H54 (cell line): ENCODE results near the gene CLSTN3.

Experiments used
- DNase-seq: peaks from one replicate; pipeline ENCODE4 v3.0.0; 2011; ENCODE audit warnings: low spot score, mixed read lengths; ENCODE audit not compliant: insufficient read length
- FAIRE-seq: peaks from 3 replicates; lab custom pipeline; 2011; peaks lifted over from hg19 to GRCh38; lab: Jason Lieb, UNC
- POLR2A ChIP-seq: IDR thresholded peaks from 2 replicates; pipeline ENCODE4 v1.6.1; 2011; ENCODE audit warnings: low read depth, mild to moderate bottlenecking, low read length

The CLSTN3 gene

DNA sequence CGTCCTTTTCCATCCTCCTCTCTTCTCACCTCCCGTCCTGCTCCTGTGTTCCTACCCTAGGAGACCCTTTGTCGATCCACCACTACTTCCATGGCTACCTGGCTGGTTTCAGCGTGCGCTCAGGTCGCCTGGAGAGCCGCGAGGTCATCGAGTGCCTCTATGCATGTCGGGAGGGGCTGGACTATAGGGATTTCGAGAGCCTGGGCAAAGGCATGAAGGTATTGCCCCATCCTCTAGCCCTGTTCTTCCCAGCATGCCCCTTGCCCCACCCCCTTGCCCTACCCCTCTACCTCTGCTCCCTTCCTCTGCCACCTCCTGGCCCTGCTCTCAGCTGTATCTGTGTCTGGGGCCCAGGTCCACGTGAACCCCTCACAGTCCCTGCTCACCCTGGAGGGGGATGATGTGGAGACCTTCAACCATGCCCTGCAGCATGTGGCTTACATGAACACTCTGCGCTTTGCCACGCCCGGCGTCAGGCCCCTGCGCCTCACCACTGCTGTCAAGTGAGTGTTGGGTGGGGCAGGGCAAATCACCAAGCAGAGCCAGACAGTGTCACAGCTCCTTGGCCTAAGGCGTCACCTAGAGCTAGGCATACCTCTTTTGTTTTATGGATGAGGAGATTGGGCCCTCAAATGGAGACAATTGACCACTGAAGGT lies 12.8 kb downstream of the CLSTN3 start:
- TF ChIP-seq POLR2A, result no peak
- DNase-seq (no peak), FAIRE-seq (no peak)

GRCh38 chr12:7143564-7143963 lies 13.4 kb downstream of the CLSTN3 start:
- FAIRE-seq (no peak), DNase-seq (no peak)
- no peak for TF ChIP-seq POLR2A

GRCh38 chr12:7144414-7145120 lies 14.4 kb downstream of the CLSTN3 start:
- TF ChIP-seq POLR2A, result no peak
- no peak for DNase-seq
- no peak for FAIRE-seq

GRCh38 chr12:7145671-7146070 lies 15.5 kb downstream of the CLSTN3 start:
- FAIRE-seq (no peak), DNase-seq (no peak)
- no peak for TF ChIP-seq POLR2A

DNA sequence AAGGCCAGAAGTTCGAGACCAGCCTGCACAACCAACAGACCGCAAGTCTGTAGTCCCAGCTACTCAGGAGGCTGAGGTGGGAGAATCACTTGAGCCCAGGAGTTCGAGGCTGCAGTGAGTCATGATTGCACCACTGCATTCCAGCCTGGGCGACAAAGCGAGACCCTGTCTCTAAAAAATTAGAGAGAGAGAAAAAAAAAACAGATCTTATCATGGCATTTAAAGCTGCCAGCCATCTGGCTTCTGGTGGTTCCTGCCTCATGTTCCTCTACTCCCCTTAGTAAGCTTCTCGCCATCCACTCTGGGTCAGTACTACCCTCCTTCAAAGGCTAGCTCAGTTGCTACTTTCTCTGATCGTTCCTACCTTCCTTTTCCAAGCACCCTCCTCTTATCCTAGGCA lies 16.1 kb downstream of the CLSTN3 start:
- no peak for TF ChIP-seq POLR2A
- FAIRE-seq, result no peak
- no peak for DNase-seq

DNA sequence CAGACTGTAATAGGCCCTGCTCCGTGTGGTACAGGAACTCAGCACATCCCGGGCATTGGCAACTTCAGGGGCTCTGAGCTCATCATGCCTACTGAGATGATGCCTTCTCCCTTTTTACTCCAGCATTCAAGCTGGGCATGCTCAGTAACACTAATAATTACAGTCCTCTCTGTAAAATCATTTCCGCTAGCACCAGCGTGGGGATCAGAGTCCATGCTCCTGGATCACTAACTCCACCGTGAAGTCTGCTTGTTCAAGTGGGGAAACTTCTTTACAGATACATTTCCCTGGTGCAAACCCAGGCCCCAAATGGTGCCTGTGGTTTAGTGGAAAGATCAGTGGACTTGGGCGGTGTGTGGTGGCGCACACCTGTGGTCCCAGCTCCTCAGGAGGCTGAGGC lies 16.7 kb downstream of the CLSTN3 start:
- TF ChIP-seq POLR2A, result no peak
- DNase-seq (no peak), FAIRE-seq (no peak)

- DNase-seq (no peak), FAIRE-seq (no peak)
- no peak for TF ChIP-seq POLR2A
Measured at GRCh38 chr12:7150356-7150755, 20.2 kb downstream of the CLSTN3 start.

GRCh38 chr12:7150841-7151240 lies 20.7 kb downstream of the CLSTN3 start:
- no peak for TF ChIP-seq POLR2A
- DNase-seq (no peak), FAIRE-seq (no peak)

GRCh38 chr12:7151532-7151931 lies 21.4 kb downstream of the CLSTN3 start:
- no peak for TF ChIP-seq POLR2A
- no peak for DNase-seq
- no peak for FAIRE-seq

DNA sequence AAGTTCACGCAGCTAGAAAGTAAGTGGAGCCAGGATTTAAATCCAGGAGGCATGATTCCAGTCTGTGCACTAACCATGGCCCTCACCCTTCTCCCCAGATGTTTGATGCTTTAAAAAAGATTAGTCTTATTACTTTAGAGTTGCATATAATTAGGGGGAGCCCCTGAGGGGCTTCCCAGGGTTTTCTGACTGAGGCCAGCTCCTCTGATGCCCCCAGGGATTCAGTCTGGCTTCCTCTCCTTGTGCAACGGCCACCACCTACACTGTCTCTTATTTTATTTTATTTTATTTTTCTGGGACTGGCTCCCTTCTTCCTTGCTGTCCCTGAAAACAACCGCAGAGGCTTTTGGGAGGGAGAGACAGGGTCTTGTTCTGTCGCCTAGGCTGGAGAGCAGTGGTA lies 22.6 kb downstream of the CLSTN3 start:
- FAIRE-seq (no peak), DNase-seq (no peak)
- TF ChIP-seq POLR2A, result no peak

DNA sequence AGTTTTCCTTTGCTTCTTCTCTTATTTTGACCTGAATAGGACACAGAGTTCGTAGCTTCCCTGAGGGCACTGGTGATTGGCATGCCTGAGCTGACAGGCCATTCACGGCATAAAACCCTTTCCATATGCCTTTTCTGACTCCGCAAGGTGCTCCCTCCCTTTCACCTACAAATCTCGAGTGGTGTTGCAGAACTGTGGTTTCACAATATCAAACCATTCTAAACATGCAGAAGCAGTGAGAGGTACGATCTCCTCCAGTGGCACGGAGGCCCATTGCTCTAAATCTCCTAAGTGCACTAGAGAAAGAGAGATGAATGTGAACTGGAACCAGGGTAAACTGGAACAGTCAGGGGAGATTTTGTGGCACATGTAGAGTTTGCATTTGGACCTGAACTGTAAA lies 23.9 kb downstream of the CLSTN3 start:
- no peak for FAIRE-seq
- no peak for DNase-seq
- TF ChIP-seq POLR2A, result no peak

DNA sequence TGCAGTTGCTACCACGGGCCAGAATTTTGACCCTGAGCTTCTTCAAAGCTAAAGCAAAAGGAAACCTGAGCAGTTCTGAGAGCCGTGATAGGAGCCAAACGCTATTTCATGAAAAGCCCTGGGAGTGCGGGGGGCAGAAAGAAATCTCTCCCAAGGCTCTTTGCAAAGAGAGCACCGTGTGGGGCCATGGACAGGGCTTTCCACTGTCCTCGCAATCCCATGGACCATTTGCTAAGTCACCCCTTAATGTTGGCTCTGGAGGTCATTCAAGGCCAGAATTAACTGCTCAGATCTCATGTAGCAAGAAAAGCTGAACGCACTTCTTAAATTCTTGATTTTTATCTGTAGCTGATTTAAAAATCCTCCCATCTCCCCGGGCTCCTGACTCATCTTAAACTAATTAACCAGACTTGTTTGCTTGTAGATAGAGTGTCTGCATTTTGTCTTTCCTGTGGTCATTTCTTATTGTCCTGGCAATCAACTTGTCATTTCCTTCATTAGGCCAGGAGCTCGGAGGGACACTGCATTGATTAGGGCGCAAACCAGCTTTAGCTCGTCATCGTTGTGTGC lies 24.8 kb downstream of the CLSTN3 start:
- no peak for TF ChIP-seq POLR2A
- FAIRE-seq (no peak), DNase-seq (no peak)

DNA sequence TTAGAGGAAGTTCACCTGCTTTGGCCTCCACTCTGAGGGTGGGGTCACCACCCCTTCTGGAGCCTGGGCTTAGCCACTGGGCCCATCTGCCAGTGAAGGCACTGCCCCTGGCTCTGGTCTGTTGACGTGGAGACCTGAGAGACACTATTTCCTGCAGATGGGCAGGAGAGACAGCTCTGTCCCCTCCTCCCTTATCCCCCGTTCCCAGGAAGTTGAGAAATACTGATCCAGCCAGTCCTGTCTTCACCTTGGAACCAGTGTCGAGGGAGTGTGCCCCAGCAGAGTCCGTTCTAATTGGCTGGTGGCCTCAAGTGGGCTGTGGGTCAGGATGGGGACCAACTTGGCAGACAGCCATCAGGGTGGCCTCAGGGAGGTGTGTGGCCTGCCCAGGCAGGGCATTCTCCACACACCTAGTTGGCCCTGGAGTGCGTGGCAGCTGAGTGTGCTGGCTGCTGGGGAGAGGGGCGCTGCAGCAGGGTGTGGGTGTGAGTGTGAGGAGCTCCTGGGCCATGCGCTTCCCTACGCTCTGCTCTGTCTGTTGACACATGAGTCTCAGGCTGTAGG lies 25.4 kb downstream of the CLSTN3 start:
- FAIRE-seq, result no peak
- no peak for TF ChIP-seq POLR2A
- DNase-seq, result no peak
